HG03135 (cell line): ENCODE results near the gene PPWD1.
"Not testable (repeated sequence)": the region's sequence is repeated elsewhere in the genome, so short reads cannot be mapped to it uniquely, and the experiment has no call there.

Experiments used
- ATAC-seq: cut with Tn5 transposase; IDR thresholded peaks from one replicate; pipeline ENCODE4 v1.9.1; 2021; ENCODE audit warnings: mild to moderate bottlenecking, moderate library complexity; ENCODE audit not compliant: unreplicated experiment

PPWD1 gene

DNA sequence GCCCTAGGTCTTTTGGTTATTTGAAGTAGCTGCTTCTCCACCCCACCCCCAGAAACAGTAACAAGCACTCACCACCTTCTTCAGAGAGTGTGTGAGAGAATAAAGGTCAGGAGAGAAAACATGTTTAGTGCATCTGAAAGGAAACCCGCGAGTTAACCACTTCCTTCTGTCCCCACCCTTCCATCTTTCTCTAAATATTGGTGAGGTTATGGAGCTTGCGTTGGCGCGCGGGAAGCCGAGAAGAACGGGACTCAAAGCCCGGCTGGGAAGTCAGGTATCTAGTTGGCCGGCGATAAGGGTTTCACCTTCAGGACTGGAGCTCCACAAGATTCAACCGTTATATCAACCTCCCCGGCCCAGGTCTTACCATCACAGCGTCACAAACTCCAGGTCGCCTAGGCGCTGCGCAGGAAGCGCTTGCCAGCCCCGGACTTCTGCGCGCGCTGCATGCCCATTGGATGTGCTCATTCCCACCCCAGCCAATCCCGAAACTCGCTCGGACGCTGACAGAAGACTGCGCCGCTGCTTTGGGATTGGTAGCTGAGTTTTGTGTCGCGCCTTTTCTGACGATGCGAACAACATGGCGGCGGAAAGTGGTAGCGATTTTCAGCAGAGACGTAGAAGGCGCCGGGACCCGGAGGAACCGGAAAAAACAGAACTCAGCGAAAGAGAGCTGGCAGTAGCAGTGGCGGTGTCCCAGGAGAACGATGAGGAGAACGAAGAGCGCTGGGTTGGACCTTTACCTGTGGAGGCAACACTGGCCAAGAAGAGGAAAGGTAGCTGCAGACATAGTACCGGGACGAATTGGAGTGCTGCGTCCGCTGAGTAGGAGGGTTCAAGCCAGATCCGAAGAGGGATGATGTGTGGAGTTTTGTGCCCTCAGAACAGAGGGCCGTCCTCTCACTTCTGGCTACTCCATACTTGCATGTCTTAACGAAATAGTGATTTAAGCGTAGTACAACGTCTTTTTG lies at the start of gene PPWD1, which contains the start of gene CENPK:
PPWD1 (plus strand) TSS at position 566 of the 971 bp plus-strand sequence; CDS start at position 581, 15 bp downstream.
CENPK (minus strand) TSS at position 438 of the 971 bp plus-strand sequence. CDS start 8,261 bp downstream, outside the sequence.
- ATAC-seq: peak; percentile 99

DNA sequence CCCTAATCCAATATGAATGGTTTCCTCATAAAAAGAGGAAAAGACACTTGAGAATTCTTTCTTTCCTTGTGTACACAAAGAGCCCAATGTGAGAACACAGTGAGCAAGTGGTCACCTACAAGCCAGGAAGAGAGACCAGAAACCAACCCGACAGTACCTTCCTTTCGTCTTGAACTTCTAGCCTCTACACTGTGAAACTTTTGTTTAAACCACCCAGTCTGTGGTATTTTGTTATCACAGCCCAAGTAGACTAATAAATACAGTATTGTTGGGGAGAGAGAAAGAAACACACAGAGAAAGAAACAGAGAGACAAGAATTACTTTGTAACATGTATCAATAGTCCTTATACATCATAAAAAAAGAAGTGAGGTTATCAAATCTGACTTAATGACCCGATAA lies 37.4 kb upstream of the PPWD1 start:
- no peak for ATAC-seq

DNA sequence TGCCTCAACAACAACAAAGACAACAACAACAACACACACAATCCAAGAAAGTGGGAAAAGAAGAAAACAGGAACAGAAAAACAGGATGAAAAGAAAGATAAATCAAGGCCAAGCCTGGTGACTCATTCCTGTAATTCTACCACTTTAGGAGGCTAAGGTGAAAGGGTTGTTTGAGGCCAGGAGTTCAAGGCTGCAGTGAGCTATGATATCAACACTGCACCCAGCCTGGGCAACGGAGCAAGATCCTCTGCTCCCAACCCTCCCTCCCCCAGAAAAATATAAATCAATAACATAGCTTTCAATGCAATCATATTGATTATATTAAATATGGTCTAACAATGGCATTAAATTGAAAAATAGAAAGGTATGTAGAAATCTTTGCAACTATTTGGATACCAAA lies 32.2 kb upstream of the PPWD1 start:
- ATAC-seq: no peak

DNA sequence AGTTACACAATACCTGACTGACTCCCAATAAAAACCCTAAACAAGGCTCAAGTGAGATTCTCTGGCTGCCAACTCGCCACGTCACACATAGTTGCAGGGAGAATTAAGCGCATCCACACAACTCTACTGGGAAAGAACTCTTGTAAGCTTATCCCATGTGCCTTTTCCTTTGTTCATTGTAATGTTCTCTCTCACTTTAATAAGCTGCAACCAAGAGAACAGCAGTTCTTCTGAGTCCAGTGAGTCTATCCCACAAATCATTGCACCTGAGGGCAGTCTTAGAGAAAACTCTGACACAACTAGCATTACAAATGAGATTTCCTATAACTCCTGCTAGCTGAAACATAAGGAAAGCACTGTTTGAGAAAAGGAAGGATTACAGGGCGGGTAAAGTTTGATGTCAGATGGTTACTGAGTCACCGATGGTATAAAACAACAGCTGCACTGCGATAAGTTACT lies 27.5 kb upstream of the PPWD1 start:
- ATAC-seq: no peak

DNA sequence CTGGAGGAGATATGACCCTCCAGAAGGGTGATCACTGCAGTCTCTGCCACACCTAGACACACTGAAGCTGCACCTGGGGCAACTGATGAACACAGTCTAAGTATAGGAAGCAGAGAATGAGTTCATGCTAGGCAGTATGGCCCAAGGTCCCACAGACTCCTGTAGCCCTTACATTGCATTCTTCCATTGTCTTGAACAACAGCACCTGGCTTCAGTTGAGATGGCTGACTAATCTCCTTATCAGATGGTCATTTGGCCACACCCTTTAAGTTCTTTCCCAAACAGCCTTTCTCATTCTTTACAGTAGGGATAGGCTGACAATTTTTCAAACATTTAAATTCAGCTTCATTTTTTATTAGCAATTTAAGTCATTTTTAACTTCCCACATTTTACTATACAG lies 23.3 kb upstream of the PPWD1 start:
- no peak for ATAC-seq

DNA sequence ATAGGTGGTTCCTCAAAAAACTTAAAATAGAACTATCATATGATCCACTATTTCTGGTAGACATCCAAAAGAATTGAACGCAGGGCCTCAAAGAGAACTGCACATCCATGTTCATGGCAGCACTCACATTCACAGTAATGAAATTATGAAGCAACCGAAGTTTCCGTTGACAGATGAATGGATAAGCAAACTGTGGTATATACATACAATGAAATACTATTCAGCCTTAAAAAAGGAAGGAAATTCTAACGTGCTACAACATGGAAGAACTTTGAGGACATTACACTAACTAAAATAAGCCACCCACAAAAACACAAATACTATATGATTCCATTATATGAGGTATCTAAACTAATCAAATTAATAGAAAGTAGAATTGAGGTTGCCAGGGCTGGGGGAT lies 18.6 kb upstream of the PPWD1 start:
- no peak for ATAC-seq

DNA sequence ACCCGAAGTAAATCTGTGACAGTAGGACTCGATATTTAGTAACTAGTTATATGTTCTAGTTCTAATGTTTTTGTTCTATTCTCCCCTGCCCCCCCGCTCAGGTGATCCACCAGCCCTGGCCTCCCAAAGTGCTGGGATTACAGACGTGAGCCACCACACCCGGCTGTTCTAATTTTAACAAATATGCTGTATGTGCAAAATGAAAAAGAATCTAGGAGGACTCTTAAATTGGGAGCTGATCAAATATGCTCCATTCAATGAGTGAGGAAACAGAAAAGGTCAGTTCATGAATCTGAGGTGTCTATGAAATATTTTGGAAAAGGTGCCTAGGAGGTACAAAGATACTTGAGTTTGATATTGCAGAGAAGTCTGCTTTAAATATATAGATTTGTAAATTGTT lies 17.0 kb upstream of the PPWD1 start:
- ATAC-seq: no peak

DNA sequence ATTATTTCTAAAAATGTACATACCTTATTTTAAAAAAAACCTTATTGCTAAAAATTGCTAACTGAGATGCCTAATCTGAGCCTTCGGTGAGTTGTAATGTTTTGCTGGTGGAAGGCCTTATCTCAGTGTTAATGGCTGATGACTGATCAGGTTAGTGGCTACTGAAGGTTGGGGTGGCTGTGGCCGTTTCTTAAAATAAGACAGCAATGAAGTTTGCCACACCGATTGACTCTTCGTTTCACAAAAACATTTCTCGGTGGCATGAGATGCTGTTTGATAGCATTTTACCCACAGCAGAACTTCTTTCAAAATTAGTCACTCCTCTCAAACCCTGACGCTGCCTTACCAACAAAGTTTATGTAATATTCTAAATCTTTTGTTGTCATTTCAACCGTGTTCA lies 14.8 kb upstream of the PPWD1 start:
- no peak for ATAC-seq

DNA sequence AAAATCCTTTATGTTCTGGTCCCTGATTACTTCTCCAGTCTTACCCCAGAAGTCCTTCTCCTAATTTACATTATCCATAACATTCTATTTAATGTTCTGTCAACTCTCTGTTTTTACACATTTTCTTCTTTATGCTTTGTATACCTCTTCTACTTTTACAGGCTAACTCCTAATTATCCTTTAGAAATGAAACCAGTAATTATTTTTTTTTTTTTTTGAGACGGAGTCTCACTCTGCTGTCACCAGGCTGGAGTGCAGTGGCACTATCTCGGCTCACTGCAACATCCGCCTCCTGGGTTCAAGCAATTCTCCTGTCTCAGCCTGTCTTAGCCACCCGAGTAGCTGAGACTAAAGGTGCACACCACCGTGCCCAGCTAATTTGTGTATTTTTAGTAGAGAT lies 9.2 kb upstream of the PPWD1 start:
- ATAC-seq: no peak

DNA sequence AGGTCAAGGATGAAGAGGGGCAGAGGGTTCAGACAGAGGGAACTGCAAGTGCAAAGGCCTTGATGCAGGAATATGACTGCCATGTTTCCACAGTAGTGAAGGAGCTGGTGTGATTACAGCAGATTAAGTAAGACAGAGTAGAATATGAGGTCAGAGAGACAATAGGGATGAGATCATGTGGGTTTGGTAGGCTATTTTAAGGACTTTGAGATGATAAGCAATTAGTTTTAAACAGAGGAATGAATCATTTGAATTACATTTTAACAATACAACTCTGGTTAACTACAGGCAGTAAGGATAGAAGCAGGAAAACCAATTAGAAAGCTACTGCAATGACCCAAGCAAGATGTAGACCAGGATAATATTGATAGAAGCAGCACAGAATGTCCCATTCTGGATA lies 7.8 kb upstream of the PPWD1 start:
- ATAC-seq: no peak

DNA sequence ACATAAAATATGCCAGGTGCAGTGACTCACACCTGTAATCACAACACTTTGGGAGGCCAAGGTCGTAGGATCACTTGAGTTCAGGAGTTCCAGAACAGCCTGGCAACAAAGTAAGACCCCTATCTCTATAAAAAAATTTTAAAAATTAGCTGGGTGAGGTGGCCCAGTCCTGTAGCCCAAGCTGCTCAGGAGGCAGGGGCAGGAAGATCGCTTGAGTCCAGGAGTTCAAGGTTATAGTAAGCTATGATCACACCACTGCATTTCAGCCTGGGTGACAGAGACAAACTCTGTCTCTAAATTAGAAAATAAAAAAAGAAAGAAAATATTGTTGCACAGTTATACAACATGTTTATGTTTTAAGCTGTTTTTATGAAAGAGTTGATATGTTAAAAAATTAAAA lies 6.9 kb upstream of the PPWD1 start:
- ATAC-seq: no peak

DNA sequence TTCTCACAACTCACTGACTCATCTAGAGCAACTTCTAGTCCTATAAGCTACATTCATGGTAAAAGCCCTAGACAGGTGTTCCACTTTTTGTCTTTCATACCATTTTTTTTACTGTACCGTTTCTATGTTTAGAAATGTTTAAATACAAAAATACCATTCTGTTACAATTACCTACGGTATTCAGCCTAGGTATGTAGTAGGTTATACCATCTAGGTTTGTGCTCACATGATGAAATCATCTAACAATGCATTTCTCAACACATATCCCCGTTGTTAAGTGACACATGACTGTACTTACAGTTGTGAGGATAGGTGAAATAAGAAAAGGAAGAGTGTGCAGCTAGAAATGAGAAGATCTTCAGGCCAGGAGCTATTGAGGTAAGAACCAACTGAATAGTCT lies 6.4 kb upstream of the PPWD1 start:
- ATAC-seq: no peak

DNA sequence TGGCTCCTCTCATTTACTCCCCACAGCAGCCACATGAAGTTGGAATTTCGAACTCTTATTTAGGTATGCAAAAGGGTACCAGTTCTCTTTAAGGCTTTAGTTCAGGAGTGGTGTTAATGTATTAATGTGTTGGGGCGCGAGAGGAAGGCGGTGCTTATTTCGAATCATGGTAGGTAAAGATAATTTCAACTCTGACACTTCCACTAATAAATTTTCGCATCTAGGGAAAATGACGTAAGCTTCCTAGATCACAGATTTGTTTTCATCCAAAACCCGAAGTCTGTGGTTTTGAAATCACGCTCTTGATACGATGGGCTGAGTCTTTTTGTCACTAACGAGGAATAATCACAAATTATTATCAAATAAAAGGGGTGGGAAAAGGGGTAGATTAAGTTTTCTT lies 681 bp downstream of the PPWD1 start:
- no peak for ATAC-seq

DNA sequence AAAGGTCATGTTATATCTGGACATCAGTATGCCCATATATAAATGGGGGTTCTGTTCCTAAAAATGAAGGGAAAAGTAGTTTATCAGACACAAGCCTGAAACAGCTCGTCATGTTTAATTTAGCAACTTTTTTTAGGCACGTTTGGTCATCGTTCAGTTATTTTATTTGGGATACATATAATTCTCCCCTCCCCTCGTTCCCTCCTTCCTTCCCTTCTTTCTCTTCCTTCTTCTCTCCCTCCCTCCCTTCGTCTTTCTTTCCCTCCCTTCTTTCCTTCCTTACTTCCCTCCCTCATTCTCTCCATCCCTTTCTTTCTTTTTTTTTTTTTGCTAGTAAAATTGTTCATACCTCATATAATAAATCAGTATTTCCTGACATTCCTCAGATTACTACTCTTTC lies 3.4 kb downstream of the PPWD1 start:
- no peak for ATAC-seq

DNA sequence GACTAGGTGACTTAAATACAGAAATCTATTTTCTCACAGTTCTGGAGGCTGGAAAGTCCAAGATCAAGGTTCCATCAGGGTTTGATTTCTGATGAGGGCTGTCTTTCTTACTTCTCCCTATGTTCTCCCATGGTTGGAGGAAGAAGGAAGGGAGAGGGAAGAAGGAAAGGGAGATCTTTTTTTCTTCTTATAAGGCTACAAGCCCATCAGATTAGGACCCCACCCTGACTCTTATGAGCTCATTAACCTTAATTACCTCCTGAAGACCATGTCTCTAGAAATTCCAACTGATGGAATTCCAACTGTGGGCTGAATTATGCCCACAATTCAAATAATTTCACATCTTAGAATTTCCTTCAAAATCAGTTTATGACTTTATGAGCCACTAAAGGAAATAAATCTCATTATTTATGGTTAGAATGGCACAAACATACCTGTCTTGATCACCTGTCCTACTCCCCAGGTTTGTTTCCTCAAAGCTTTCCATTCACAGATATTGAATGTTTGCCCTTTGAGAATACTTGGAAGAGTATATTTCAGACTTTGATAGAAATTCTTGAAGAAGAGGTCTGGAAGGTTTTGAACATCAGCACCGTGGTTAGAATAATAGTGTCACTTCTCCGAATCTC lies 7.6 kb downstream of the PPWD1 start:
- ATAC-seq: no peak

DNA sequence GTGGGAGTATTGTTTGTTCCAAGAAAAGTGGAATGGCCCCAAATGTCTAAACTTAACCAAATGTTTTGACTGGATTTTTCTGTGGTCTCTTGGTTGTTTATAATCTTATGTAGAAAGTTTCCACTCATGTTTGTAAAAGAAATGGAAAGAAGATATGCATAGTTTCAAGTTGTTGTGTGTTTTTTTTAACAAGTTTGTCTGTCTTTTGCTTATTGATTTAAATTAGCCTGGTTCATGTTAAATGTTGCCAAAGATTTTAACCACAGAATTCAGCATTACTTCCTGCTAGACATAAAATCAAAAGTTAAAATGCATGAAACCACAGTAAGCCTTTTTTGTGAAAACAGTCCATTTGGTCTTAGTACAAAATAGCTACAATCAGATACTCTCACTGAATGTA lies 14.0 kb downstream of the PPWD1 start:
- ATAC-seq: no peak

DNA sequence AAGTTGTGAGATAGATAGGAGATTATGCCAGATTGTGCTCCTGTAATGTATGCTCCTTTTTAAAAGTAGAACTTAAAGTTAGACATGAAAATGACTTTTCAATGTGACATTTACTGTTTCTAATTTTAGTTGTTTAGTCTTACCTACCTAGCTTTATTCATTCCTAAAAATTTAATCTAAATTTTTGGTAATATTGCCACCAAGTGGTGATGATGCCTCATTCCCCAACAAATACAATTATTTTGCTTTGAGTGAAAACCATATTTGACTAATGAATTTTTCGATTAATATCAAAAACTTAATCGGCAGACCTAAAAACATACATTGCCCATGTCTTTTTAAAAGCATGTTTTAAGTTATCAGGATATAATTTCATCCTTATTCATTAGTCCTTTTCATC lies 25.6 kb downstream of the PPWD1 start:
- no peak for ATAC-seq

DNA sequence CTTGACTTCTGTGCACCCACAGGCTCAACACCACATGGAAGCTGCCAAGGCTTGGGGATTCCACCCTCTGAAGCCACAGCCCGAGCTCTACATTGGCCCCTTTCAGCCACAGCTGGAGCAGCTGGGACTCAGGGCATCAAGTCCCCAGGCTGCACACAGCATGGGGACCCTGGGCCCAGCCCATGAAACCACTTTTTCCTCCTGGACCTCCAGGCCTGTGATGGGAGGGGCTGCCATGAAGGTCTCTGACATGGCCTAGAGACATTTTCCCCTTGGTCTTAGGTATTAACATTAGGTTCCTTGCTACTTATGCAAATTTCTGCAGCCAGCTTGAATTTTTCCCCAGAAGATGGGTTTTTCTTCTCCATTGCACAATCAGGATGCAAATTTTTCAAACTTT lies 38.7 kb downstream of the PPWD1 start:
- not testable (repeated sequence) for ATAC-seq

DNA sequence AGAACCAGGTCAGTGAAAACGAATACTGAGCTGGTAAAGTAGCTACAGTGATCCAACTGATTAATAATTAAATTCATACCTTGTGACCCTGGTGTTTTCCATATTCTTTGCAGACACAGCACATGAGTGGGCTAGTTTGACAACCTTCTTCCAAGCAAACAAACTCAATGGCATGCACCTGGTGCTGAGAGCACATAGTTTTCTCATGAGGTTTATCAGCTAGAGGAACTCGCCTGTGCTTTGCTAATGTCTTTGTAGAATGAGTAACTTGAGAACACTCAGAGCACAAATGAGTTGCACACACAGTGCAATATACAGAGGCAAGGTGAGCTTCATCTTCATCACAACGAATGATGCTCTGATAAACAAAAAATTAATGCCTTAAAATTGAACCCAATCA lies 48.4 kb downstream of the PPWD1 start:
- ATAC-seq: no peak

DNA sequence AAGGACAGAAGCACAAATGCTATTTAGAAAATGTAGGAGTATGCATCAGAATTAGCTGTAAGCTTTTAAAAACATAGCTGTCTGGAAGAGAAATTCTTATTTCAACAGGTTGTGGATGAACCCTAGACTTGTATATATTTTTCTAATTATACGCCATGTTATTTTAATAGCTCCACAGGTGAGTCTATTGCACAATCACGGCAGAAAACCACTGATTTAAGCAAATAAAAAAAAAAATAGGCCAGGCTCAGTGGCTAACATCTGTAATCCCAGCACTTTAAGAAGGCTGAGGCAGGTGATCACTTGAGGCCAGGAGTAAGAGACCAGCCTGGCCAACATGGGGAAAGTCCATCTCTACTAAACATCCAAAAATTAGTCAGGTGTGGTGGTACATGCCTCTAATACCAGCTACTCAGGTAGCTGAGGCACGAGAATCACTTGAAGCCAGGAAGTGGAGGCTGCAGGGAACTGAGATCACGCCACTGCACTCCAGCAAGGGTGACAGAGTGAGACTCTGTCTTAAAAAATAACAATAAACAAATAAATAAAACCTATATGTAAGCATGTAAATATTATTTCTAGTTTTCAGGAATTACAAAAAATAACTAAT lies 49.3 kb downstream of the PPWD1 start:
- no peak for ATAC-seq

DNA sequence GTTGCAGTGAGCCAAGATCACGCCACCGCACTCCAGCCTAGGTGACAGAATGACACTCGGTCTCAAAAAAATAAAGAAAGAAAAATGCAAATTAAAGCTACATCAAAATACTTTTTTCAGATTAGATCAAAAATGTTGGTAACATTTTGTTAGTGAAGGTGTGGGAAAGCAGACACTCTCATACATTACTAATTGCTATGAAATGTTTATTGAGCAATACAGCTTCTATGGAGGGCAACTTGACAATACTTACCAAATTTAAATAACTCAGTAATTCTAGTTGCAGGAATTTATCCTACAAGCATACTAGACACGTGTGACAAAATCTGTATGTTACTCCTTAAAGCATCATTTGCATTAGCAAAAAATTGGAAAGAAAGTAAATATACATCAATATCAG lies 56.9 kb downstream of the PPWD1 start:
- ATAC-seq: no peak

DNA sequence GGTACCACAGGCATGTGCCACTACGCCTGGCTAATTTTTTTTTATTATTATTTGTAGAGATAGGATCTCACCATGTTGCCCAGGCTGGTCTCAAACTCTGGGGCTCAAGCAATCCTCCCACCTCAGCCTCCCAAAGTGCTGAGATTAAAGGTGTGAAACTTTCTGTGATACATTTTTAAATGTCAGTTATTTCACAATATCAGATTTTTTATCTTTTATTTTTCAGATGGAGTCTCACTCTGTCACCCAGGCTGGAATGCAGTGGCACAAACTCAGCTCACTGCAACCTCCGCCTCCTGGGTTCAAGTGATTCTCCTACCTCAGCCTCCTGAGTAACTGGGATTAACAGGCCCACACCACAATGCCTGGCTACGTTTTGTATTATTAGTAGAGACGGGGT lies 58.9 kb downstream of the PPWD1 start:
- ATAC-seq: not testable (repeated sequence)
